Liver (tissue), 9 donors: ENCODE data around the gene FARP1. TPM values are rescaled to one million over a fixed set of nuclear protein-coding genes. Genes with fewer than 3 reads are reported as not detected.

Experiments used
- DNase-seq: peaks from one replicate; pipeline ENCODE4 v3.0.0-alpha.2; 2017; ENCODE audit warnings: low spot score
- H3K27ac ChIP-seq, 2 donors: one replicate each; pipeline ENCODE4 v1.7.0; 2013; ENCODE audit warnings: inconsistent platforms in 2 of 2, low read length in 2 of 2, control low read depth in 1 of 2, low read depth in 1 of 2, mild to moderate bottlenecking in 1 of 2
- H3K27me3 ChIP-seq, 4 donors: one replicate each; pipeline versions ENCODE4 v1.6.1 to v1.7.0; 2013; ENCODE audit warnings: low read length in 3 of 4, inconsistent platforms in 1 of 4, mild to moderate bottlenecking in 1 of 4, moderate library complexity in 1 of 4; ENCODE audit not compliant: control insufficient read depth in 4 of 4, insufficient read depth in 4 of 4
- H3K36me3 ChIP-seq, 4 donors: one replicate each; pipeline versions ENCODE4 v1.6.1 to v1.7.0; 2013; ENCODE audit warnings: low read length in 3 of 4, mild to moderate bottlenecking in 3 of 4, low read depth in 1 of 4, moderate library complexity in 1 of 4; ENCODE audit not compliant: control insufficient read depth in 4 of 4, insufficient read depth in 3 of 4
- H3K4me1 ChIP-seq, 4 donors: one replicate each; pipeline versions ENCODE4 v1.6.1 to v1.7.0; 2013; ENCODE audit warnings: low read length in 3 of 4, mild to moderate bottlenecking in 3 of 4, moderate library complexity in 1 of 4; ENCODE audit not compliant: control insufficient read depth in 4 of 4, insufficient read depth in 4 of 4
- H3K4me3 ChIP-seq, 3 donors: one replicate each; pipeline versions ENCODE4 v1.6.1 to v1.7.0; 2013; ENCODE audit warnings: low read length in 3 of 3, control low read depth in 1 of 3, low read depth in 1 of 3, mild to moderate bottlenecking in 1 of 3
- H3K9ac ChIP-seq, 2 donors: one replicate each; pipeline ENCODE4 v1.7.0; 2013; ENCODE audit warnings: low read length in 2 of 2, mild to moderate bottlenecking in 2 of 2, moderate library complexity in 2 of 2, control low read depth in 1 of 2, low read depth in 1 of 2
- H3K9me3 ChIP-seq, 4 donors: one replicate each; pipeline versions ENCODE4 v1.6.1 to v1.7.0; 2013; ENCODE audit warnings: low read length in 3 of 4; ENCODE audit not compliant: control insufficient read depth in 4 of 4
- ATF3 ChIP-seq: IDR thresholded peaks from 2 replicates; pipeline ENCODE4 v1.6.1; 2016; ENCODE audit warnings: antibody characterized with exemption
- CTCF ChIP-seq: fragments of 150-350 bp; IDR thresholded peaks from 2 replicates; pipeline ENCODE4 v1.5.1; 2017; ENCODE audit warnings: improper control_type of control experiment, low read depth, low read length; ENCODE audit not compliant: missing input control
- EGR1 ChIP-seq, 2 donors: IDR thresholded peaks; 2 replicates each; pipeline ENCODE4 v1.6.1; 2016 to 2018; ENCODE audit warnings: antibody characterized with exemption in 2 of 2, low read depth in 2 of 2
- FOXA1 ChIP-seq: IDR thresholded peaks from 2 replicates; pipeline ENCODE4 v1.6.1; 2016; ENCODE audit warnings: antibody characterized with exemption
- FOXA2 ChIP-seq: IDR thresholded peaks from 2 replicates; pipeline ENCODE4 v1.6.1; 2016; ENCODE audit warnings: antibody characterized with exemption
- HNF4A ChIP-seq, 2 donors: conservative IDR thresholded peaks; 2 replicates each; pipeline ENCODE4 v1.6.1; 2016; ENCODE audit warnings: antibody characterized with exemption in 2 of 2, mild to moderate bottlenecking in 2 of 2
- HNF4G ChIP-seq: IDR thresholded peaks from 2 replicates; pipeline ENCODE4 v1.6.1; 2016; ENCODE audit warnings: antibody characterized with exemption
- JUND ChIP-seq, 2 donors: IDR thresholded peaks; 2 replicates each; pipeline ENCODE4 v1.6.1; 2016; ENCODE audit warnings: antibody characterized with exemption in 2 of 2
- MAX ChIP-seq: IDR thresholded peaks from 2 replicates; pipeline ENCODE4 v1.6.1; 2016; ENCODE audit warnings: antibody characterized with exemption
- NR2F2 ChIP-seq: IDR thresholded peaks from 2 replicates; pipeline ENCODE4 v1.6.1; 2016; ENCODE audit warnings: antibody characterized with exemption
- RAD21 ChIP-seq, 2 donors: IDR thresholded peaks; 2 replicates each; pipeline ENCODE4 v1.6.1; 2016; ENCODE audit warnings: antibody characterized with exemption in 2 of 2, mild to moderate bottlenecking in 2 of 2
- REST ChIP-seq: IDR thresholded peaks from 2 replicates; pipeline ENCODE4 v1.6.1; 2016; ENCODE audit warnings: antibody characterized with exemption, mild to moderate bottlenecking
- RXRA ChIP-seq, 2 donors: IDR thresholded peaks; 2 replicates each; pipeline ENCODE4 v1.6.1; 2017 to 2018; ENCODE audit warnings: antibody characterized with exemption in 2 of 2, mild to moderate bottlenecking in 1 of 2
- SP1 ChIP-seq: IDR thresholded peaks from 2 replicates; pipeline ENCODE4 v1.6.1; 2018; ENCODE audit warnings: antibody characterized with exemption, mild to moderate bottlenecking
- TAF1 ChIP-seq: conservative IDR thresholded peaks from 2 replicates; pipeline ENCODE4 v1.6.1; 2016; ENCODE audit warnings: antibody characterized with exemption, mild to moderate bottlenecking
- YY1 ChIP-seq: IDR thresholded peaks from 2 replicates; pipeline ENCODE4 v1.6.1; 2016; ENCODE audit warnings: antibody characterized with exemption, mild to moderate bottlenecking
- ZBTB33 ChIP-seq: IDR thresholded peaks from 2 replicates; pipeline ENCODE4 v1.6.1; 2016; ENCODE audit warnings: antibody characterized with exemption
- WGBS: extraction: QIAGEN DNeasy Blood & Tissue Kit; methylation state at CpG from one replicate; pipeline ENCODE4 v1.1.7; 2013; 5-methylcytosine and 5-hydroxymethylcytosine counted together
- polyA plus RNA-seq, 2 donors: library from polyadenylated mRNA; stranded (reverse) in 1 of 2; unstranded in 1 of 2; fragments of 200-250 nt in 1 of 2; fragments of >200 nt in 1 of 2; fragmentation: Nextera tagmentation in 1 of 2; extraction: Ambion mirVana in 1 of 2; gene quantifications; one replicate each; pipeline versions ENCODE4 v1.2.1 to v1.2.3, GENCODE V29; 2013 to 2015
- total RNA-seq, 2 donors: library from RNA; depleted of rRNA; stranded (reverse); fragments of >200 nt; gene quantifications; one replicate each; pipeline ENCODE4 v1.2.3, GENCODE V29; 2014
- donor health status: healthy.
- donor health status: healthy.
- donor health status: healthy.
- donor health status: healthy.
- donor health status: healthy.

Gene FARP1
- total and polyA plus RNA-seq, 4 donors, result 28.4 to 62.6 (median 39.8) TPM

GRCh38 chr13:98317573-98318171, 174.8 kb downstream of the FARP1 start:
- 91% methylated on average over 3 of the region's 3 CpGs for WGBS
- Histone ChIP-seq H3K4me1 (peaks cover 4 to 25% (median 12%) of the 10 kb centered on the region in 4 donors), H3K9me3 (no peaks in the 10 kb centered on the region), H3K27ac (no peak overlapping the region), H3K4me3 (no peak overlapping the region), H3K9ac (no peak overlapping the region), H3K27me3 (no peaks in the 10 kb centered on the region), H3K36me3 (peaks cover 0 to 6% (median 2%) of the 10 kb centered on the region in 4 donors)
- TF ChIP-seq EGR1 (IDR thresholded peaks at IDR 0.05; ENCODE audit: low read depth in 2 of 2) (no peak), RXRA (IDR thresholded peaks at IDR 0.05) (no peak), MAX (no peak)
- DNase-seq, result no peak

- no peak for DNase-seq
- H3K27me3 ChIP-seq, result no peaks in the 10 kb centered on the region
- H3K27ac ChIP-seq, result no peak overlapping the region
- no peak overlapping the region for H3K4me3 ChIP-seq
- peaks cover 4 to 26% (median 14%) of the 10 kb centered on the region in 4 donors for H3K4me1 ChIP-seq
- no peak overlapping the region for H3K9ac ChIP-seq
- peaks cover 0 to 6% (median 2%) of the 10 kb centered on the region in 4 donors for H3K36me3 ChIP-seq
- TF ChIP-seq RXRA (IDR thresholded peaks at IDR 0.05) (peak; percentile 50 to 72), HNF4A (conservative IDR thresholded peaks at IDR 0.05) (peak; percentile 68 to 88), FOXA1 (no peak), YY1 (no peak), JUND (IDR thresholded peaks at IDR 0.05) (no peak), EGR1 (IDR thresholded peaks at IDR 0.05; ENCODE audit: low read depth in 2 of 2) (no peak), HNF4G (peak; percentile 59)
- WGBS, result 56% methylated on average over 11 of the region's 11 CpGs
- H3K9me3 ChIP-seq, result no peaks in the 10 kb centered on the region
Measured at GRCh38 chr13:98318263-98318878, 175.5 kb downstream of the FARP1 start.

GRCh38 chr13:98320561-98321105, 177.7 kb downstream of the FARP1 start:
- H3K27me3 ChIP-seq, result no peaks in the 10 kb centered on the region
- 94% methylated on average over 9 of the region's 9 CpGs for WGBS
- peaks cover 0 to 6% (median 2%) of the 10 kb centered on the region in 4 donors for H3K36me3 ChIP-seq
- no peak overlapping the region for H3K9ac ChIP-seq
- H3K4me1 ChIP-seq, result peaks cover 4 to 35% (median 22%) of the 10 kb centered on the region in 4 donors
- no peaks in the 10 kb centered on the region for H3K9me3 ChIP-seq
- no peak overlapping the region for H3K27ac ChIP-seq
- no peak for DNase-seq
- TF ChIP-seq EGR1 (IDR thresholded peaks at IDR 0.05; ENCODE audit: low read depth in 2 of 2) (no peak), HNF4A (conservative IDR thresholded peaks at IDR 0.05) (no peak), ATF3 (no peak), RXRA (IDR thresholded peaks at IDR 0.05) (no peak), NR2F2 (no peak), TAF1 (no peak), FOXA2 (no peak), SP1 (no peak), CTCF (no peak), ZBTB33 (no peak), REST (no peak), FOXA1 (no peak), YY1 (no peak), JUND (IDR thresholded peaks at IDR 0.05) (no peak), RAD21 (IDR thresholded peaks at IDR 0.05) (no peak), HNF4G (no peak)
- H3K4me3 ChIP-seq, result no peak overlapping the region
